Kidney glomerular epithelial cell (primary cell): ENCODE results near the gene CDK6.

Experiments
- DNase-seq: peaks from one replicate; lab custom pipeline; 2025; lab: John Stamatoyannopoulos, UW

The CDK6 gene

DNA sequence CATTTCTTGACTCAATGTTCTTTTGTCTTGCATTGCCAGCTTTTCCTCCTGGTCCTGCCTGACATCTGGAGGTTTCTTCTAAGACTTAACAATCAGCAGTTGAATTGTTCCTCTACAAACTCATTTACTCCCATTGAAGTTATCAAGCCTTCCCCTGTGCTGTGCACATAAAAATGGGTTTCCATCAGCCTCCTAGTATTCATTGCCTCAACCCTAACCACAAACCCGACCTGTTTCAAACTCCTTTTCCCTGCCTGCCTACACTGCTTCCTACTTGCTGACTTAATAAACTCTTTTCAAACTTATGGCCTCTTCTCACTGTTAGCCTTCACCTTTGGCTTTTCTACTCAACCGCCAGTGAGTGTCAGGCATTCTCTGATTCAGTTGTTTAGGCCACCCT is 9.4 kb upstream of the CDK6 start:
- no peak for DNase-seq

DNA sequence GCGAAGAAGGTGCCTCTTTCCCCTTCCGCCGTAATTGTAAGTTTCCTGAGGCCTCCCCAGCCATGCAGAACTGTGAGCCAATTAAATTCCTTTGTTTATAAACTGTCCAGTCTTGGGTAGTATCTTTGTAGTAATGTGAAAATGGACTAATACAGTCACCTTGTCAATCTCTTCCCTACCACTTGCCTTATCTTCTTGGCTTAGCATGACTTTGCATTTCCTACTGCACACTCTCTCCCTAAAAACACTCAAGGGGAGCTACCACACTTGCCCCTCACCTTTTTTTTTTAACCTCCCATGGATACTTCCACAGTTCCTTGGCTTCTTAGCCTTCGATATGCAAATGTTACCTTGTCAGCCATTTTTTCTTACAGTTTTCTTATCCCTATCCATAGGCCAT is 7.4 kb upstream of the CDK6 start:
- no peak for DNase-seq

DNA sequence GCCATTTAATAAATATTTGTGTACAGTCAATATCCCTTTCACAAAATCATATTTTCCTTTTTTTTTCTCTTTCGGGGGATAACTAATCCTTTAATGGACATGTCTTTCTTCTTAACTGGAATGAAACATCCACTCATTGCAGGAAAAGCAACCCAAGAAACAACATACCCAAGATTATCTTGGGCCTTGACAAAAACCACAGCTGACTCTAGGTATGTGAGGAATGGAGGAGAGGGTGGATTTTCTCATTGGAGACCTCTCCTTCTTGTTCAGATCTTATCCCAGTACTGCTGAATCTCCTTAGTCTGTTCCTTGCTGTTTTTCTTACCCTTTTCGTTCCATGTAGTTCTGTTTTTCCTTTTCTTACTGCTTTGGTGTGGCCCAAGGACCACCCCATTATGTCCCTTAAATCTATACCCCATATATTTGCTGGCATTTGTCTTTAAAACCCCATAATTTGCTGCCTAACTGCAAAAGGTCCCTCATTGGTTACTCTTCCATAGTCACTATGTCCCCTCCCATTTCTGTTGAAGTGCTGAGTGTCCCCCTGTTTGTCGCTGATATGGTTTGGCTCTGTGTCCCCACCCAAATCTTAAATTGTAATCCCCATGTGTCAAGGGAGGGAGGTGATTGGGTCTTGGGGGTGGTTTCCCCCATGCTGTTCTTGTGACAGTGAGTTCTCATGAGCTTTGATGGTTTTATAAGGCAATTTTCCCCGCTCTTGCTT is 6.8 kb upstream of the CDK6 start:
- DNase-seq, result no peak

DNA sequence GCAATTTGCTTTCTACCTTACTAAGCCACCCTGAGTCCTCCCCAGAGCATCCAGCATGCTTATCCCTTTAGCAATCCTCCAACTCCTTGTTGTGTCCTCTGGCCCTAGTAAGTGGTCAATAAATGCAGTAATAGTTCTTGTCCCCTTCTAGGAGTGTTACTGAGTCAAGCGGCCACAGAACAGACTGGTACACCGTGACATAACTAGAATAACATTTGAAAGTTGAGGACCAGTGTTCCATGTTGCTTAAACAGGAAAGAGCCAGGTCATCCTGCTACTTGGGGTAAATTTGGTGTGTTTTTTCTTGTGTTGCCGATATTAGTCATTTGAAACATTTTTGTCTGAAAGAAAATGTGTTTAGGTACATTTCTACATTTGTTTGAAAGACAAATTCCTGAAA is 4.8 kb upstream of the CDK6 start:
- DNase-seq, result no peak

DNA sequence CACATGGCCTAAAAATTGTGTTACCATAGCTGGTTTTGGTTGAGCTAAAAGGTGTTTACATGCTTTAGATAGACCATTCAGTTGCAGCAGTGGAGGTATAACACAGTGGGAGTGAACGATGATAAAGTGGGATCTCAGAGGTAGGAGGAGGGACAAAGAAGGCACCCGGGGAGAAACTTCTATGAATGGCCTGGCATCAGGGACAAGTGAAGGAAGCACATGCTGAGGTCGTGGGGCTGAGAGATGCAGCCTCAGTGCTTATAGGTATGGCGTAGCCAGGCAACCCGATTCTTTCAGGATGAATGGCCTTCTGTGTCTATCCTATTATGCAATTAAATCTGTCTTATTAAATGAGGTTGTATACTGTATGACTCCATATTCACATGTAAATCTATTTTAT is 3.9 kb upstream of the CDK6 start:
- DNase-seq, result no peak

DNA sequence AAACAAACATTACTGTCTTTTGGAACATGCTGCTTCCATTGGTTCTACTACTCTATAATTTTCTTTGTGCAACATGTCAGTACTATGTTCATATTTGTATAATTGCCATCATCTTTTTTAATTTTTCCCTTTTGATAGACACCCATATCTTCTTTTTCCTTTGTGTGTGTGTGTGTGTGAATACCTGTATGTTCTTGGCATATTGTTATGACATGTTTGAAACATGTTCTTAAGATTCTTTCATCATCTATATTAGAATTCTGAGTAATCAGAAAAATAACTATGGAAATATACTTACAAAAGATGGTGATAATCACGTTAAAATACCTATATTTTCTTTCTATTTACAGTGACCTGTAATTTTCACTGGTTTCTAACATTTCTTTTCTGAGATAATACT is 3.5 kb upstream of the CDK6 start:
- DNase-seq, result no peak

DNA sequence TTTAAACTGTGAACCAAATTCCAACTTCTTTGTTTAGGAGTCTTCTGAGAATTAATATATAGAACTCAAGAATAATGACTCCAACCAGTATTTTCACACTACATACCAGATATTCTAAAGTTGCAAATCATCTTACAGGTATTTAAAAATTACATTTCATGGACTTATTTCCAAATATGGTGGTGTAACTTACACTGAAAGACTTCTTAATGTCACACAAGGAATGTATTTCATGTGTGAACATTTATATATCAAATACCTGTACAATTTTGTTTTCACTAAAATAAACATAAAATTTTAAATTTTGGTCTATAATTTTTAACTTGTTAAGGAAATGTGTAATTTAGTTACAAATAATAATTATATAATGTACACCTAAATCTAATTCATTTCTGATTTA is 2.6 kb upstream of the CDK6 start:
- DNase-seq, result no peak

DNA sequence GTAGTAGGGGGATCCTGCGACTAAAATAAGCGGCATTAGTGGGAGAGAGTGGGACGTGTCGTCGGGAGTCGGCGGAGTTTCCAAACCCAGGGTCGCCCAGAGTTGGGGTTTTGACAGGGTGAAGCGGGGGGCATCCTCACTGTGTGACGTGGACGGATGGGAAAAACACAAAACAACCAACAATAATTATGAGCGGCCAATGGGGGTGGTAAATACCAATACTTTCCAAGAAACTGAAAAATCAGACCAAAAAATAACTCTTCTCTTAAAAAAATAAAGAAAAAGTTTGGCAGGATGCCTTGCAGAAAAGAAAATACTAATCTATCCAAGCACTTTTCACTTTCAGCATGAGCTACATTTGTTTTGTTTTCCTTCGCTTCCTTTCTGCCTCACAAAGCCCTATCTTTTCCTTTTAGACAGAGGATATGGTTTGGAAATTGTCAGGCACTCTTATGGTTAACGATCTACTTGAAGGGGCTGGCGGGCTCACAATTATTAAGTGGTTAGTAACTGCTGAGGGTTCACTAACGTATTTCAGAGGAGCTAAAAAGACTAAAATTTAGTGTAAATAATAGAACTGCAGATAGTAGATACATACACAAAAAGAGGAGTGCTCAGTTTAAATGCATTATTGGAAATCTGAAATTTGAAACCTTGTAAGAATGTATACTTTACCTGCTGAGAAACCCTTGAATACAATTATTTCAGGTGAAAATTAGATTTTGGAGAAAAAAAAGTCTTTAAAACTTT is 802 bp upstream of the CDK6 start:
- DNase-seq, result peak; percentile 38

DNA sequence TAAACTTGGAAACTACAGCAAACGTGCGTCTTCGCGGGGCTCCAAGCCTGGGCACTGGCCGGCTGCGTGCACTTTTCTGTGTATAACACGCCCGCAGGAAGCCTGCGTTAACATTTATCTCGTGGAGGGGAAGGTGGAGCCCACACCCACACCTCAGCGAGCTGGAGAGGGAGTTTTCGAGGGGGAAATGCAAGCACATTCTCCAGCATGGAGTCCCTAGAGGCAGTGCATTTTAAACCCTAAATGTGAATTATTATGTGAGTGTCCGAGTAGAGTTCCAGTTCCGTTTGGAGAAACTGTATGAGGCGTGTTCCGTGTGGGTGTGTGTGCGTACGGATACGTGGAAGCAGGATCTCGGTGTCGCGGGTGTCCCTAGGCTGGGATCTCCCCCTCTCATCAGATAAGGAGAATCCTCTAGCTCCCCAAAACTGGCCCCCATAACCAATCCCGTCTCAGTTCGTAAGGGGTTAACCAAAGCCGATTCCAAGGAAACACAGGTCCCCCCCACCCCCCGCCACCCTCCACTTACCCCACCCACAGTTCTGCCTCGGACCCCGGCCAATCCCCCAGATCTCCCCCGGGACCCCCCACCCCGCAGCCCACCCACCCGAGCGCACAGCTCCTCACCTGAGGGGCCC is 403 bp downstream of the CDK6 start:
- no peak for DNase-seq

DNA sequence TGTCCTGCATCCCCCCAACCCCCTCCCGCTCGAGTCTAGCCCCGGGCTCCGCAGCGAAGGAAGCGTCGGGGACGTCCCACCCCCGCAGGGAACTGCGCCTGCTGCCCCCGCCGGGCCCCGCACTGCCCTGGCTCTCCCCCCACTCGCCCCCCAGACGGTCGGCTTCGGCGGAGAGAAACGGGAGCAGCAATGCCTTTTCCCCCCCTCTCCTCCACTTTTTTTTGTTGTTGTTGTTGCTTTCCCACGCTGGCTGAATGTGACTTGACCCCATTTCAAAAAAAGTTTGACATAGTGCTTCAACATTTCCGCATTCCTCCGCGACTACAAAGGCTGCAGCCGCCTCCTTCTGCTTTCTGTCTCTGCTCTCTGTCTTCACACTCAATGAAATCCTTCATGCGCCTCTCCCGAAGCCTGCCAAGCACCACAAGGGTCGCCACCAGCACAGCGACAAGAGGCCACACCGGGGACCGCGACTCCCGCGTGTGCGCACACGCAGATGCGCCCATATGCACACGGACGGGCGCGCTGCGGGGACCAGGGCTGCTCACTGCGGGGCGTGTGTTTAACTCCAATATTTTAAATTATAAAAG is 1.0 kb downstream of the CDK6 start:
- DNase-seq, result peak; percentile 72

DNA sequence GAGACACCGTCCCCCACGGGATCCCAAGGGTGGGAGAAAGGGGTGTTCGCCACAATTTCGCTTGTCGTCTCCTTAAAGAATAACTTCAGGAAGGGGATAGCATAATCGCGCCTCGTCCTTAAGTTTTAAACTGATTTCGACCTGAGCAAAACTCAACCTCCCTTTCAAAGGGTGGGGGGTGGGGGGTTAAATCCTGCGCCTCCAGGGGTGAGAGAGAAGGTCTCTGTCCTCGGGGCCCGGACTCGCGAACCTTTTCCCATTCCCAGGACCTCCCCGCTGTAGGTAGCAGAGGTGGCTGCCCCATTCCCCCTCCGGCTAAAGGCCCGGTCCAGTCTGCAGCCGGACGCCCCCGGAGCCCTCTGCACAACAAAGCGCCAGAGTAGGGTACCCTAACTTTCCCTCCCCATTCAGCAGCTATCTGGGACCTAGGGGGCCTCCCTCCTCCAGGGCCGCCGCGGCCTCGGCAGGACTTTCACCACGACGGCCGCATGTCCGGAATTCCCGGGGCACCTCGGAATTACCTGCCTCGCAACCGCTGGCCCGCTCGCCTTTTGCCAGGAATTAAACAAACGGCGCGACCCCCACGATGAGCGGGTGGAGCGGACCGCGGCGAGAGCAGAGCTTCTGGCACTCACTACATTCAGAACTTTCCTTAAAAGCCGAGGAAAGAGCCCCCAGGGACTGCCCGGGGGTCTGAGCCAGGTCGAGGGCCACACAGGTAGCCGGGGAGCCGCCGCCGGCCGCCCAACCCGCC is 1.7 kb downstream of the CDK6 start:
- DNase-seq, result no peak

DNA sequence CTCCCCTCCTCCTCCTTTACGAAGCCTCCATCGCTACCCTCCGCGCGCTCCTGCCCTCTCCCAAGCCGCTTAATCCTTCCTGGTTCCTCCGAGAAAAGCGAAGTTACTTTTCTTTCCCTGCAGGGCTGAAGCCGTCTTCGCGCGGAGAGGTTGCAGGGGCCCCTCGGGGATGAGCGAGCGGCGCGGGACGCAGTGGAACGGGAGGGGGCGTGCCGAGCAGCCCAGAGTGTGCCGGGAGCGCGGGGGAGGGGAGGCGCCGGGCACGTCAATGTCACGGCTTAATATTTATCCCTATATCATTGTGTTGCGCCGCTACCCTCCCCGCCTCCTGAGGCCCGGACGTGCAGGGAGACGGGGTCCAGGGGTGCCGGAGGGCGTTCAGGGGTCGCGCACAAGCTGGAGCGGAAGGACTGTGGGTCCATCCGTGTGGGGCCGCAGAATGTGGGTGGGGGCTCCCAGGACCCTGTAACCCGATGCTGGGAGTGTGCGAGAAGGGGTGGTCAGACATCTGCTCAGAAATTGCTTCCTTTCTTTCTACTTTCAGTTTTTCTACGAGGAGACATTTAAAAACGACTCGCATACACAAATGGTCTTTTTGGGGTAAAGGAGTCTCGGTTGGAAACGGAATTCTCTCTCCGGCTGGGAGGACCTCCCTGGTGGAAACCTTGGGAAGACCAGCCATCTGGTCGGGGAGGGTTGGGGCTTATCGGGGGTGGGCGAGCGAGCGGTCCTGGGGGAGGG is 2.4 kb downstream of the CDK6 start:
- peak; percentile 65 for DNase-seq

DNA sequence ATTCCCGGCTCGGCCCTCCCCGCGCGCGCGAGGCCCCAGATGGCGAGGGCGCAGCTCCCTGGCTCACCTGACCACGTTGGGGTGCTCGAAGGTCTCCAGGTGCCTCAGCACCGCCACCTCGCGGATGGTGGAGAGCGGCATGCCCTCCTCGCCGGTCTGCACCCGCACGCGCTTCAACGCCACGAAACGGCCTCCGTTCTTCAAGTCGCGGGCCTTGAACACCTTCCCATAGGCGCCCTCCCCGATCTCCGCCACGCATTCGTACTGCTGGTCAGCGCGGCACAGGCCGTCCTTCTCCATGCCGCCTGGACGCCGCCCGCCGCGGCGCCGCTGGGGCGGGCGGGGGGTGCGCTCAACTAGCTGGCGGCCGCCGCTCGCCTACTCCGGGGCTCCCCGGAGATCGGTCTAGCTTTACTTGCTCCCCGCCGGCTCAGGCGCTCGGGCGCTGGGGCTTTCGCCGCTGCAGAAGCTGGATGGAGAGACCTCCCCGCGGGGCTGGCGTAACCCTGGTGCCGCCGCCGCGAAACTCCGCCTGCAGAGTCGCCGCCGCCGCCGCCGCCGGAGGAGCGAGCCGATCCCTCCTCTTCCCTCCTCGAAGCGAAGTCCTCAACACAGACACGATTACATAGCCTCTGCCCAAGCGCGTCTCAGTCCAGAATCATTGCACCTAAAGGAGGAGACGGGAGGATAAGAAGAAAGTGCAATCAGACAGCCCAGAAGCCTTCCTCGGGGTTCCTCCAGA is 3.2 kb downstream of the CDK6 start:
- DNase-seq, result peak; percentile 56

DNA sequence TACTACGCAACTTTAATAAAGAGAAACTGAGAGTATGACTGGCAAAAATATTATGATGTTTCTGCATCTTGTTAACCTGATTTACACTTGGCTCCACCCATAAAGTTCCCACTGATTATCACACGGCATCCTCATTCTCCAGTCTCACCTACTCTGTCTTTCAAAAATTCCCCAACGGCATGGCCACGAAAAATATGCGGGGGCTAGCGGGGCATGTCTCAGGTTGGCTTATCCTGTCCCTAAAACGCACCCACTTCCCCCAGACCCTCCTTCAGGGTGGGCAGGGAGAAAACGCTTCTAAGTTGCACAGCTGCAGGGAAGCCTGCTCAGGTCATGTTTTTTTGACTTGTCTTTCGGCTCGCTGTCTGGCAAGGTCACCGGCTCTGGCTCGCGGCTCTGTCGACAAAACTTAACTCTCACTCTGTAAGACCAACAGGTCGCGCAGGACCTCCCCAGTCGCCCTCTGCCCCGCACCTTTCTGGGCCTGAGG is 3.8 kb downstream of the CDK6 start:
- no peak for DNase-seq

DNA sequence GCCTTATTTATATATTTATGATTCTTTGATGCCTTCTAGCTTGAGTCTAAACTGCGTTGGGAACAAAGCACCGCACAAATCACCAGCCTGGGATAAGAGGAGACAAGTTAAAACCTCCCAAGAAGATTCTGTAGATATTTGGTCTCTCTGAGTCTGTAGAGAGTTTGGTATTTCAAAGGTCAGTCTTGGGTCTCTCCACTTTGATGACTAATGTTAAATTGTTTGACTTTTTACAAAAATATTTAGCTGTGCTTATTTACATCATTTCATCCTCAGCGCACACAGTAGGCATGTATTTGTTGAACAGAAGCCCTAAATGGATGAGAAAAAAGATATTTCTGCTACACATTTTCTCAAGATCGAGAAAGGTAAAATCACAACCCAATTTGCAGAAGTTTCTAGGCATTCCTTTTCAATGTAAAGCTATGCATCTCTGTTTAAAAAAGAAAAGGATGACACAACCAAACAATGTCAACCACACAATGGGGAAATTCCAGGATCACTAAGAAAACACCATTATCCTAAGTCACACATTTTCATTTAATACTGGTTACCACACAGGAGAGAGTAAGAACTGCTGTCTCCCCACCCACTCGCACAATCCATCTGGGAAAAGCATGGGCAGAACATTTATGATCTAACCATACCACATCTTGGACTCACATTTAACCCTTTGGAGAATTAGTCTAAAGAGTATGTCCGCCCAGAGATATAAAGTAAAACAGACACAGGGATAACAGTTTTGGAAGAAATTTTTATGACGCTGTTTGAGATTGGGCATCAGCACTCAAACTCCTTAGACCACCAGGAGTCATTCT is 4.4 kb downstream of the CDK6 start:
- peak; percentile 72 for DNase-seq

DNA sequence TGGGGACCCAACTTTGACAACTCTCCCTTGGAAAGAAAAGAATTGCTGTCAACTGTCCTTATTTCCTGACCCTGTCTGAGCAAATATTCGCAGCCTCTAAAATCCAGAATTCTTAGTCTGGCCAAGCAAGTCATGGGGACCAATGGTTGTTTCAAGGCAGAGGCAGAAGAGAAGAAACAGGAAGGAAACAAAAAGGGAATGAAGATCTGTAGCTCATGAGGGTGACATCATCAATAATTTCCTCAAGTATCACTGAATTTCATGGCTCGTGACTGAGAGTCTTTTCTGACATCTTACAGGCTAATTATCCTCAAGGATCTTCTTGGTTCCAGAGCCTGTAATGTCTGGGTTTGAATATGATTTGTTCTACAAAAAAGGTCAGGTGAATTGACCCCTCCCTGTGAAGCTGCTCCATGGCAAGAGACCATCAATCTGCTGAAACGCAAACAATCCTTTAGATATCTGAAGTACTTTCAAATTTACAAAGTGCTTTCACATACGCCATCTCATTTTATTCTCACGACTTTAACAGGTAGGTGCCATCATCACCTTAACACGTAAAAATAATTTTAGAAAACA is 5.8 kb downstream of the CDK6 start:
- no peak for DNase-seq

DNA sequence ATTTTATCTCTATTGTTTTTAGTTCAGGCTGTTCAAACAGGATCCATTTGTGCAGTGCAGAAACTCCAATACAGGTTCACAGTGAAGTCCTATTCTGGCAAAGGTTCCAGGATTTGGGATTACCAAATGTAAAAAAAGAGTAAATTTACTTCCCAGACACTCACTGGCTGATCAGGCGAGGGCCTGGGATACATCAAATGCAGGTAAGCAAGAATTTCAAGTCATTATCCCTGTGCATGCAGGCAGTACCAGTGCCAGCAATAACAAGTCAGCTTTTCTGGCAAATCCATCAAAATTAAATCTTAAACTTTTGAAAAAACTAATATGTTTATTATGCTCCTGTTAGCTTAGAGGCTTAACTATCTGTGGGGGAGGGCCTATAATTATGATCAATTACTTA is 6.3 kb downstream of the CDK6 start:
- no peak for DNase-seq

DNA sequence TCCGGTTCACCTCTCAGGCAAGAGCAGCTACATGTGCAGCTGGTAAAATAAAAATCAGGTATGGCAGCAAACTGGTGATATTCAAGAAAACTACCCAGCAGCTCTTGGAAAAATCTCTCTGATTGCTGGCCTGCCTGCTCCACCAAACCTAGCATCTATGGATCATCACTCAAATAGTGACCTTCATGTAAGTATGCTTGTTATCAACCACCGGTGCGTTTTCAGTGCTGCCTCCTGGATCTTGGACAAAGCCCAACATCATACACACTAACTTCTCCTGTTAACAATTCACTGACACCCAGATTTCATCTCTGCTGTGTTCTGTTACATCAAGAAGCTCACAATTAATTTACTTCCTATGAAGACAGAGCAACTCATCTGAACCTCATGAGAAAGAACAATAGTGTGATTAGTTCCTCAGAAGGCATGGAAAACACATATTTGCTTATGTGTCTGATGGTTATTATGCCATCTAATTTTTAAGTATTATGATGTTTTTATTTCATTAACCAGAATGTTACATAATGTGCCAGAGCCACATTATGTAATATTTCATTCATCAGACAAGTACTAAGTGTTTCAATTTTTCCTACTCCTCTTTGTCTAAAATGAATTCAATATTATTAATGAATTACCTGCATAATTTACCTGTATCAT is 8.8 kb downstream of the CDK6 start:
- DNase-seq, result no peak
